SIG-M5 treated with dmso at 0.1 percent for 504 hours (cell line): ENCODE results near the gene COL8A1.

Experiments used
- DNase-seq: peaks from one replicate; lab custom pipeline; 2025; ENCODE audit not compliant: unreplicated experiment; lab: John Stamatoyannopoulos, UW

Gene COL8A1

GRCh38 chr3:99757966-99758365 lies 119.6 kb downstream of the COL8A1 start:
- DNase-seq, result no peak

GRCh38 chr3:99758502-99759177 lies 120.2 kb downstream of the COL8A1 start:
- DNase-seq, result no peak

GRCh38 chr3:99760031-99760430 lies 121.6 kb downstream of the COL8A1 start:
- DNase-seq, result no peak

- DNase-seq, result no peak
These were observed 122.2 kb downstream of the COL8A1 start for GRCh38 chr3:99760629-99761028.

GRCh38 chr3:99761415-99762165 lies 123.2 kb downstream of the COL8A1 start:
- no peak for DNase-seq

- DNase-seq, result no peak
These were observed 124.5 kb downstream of the COL8A1 start for GRCh38 chr3:99762901-99763300.

- DNase-seq, result no peak
These were observed 126.0 kb downstream of the COL8A1 start for GRCh38 chr3:99764377-99764776.

- no peak for DNase-seq
These were observed 126.9 kb downstream of the COL8A1 start for GRCh38 chr3:99765042-99765942.

- no peak for DNase-seq
These were observed 128.9 kb downstream of the COL8A1 start for GRCh38 chr3:99767291-99767690.

GRCh38 chr3:99768126-99768525 lies 129.7 kb downstream of the COL8A1 start:
- no peak for DNase-seq

GRCh38 chr3:99768808-99769501 lies 130.6 kb downstream of the COL8A1 start:
- no peak for DNase-seq

GRCh38 chr3:99772171-99772570 lies 133.8 kb downstream of the COL8A1 start:
- DNase-seq, result no peak

GRCh38 chr3:99772671-99773070 lies 134.3 kb downstream of the COL8A1 start:
- DNase-seq, result no peak

- DNase-seq, result peak; percentile 4
These were observed 136.1 kb downstream of the COL8A1 start for GRCh38 chr3:99774467-99774866.

- no peak for DNase-seq
These were observed 138.3 kb downstream of the COL8A1 start for GRCh38 chr3:99776516-99777209.

GRCh38 chr3:99777210-99777549 lies 138.8 kb downstream of the COL8A1 start:
- no peak for DNase-seq

GRCh38 chr3:99777708-99778107 lies 139.3 kb downstream of the COL8A1 start:
- DNase-seq, result no peak

GRCh38 chr3:99780749-99781148 lies 142.4 kb downstream of the COL8A1 start:
- no peak for DNase-seq

- DNase-seq, result no peak
These were observed 143.4 kb downstream of the COL8A1 start for GRCh38 chr3:99781761-99782160.

- no peak for DNase-seq
These were observed 144.7 kb downstream of the COL8A1 start for GRCh38 chr3:99783011-99783573.
